GM12872 (cell line): Measurements from ENCODE around the gene RASD2.

ENCODE experiments used
- TF ChIP-seq, protein P1 (sequence below): IDR thresholded peaks from 3 replicates; pipeline ENCODE4 v1.5.1; 2011; ENCODE audit warnings: low read depth, mild to moderate bottlenecking, low read length, moderate library complexity; ENCODE audit not compliant: insufficient read depth

Gene RASD2

DNA sequence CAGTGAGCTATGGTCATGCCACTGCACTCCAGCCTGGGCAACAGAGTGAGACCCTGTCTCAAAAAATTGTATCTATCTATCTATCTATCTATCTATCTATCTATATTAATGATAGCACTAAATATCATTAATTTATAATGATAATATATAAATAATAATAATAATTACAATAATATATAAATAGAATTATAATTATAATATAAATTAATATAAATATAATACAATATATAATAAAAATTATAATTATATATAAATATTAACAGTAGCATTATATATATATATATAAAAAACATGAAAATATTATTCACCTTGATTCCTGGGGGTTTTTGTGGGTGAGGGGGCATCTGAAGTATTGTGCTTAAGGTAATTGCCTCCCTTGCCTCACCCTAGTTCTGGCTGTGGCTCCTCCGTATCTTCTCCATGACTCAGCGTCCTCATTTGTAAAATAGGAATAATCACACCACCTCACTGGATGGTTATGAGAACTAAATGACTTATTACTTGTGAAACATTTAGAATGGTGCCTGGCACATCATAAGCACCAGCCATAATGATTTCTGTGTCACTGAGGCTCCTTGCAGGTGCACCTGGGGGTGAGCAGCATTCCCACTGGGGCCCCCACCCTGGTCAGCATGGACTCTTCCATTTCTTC is 18.8 kb downstream of the RASD2 start:
- TF ChIP-seq, protein P1, sequence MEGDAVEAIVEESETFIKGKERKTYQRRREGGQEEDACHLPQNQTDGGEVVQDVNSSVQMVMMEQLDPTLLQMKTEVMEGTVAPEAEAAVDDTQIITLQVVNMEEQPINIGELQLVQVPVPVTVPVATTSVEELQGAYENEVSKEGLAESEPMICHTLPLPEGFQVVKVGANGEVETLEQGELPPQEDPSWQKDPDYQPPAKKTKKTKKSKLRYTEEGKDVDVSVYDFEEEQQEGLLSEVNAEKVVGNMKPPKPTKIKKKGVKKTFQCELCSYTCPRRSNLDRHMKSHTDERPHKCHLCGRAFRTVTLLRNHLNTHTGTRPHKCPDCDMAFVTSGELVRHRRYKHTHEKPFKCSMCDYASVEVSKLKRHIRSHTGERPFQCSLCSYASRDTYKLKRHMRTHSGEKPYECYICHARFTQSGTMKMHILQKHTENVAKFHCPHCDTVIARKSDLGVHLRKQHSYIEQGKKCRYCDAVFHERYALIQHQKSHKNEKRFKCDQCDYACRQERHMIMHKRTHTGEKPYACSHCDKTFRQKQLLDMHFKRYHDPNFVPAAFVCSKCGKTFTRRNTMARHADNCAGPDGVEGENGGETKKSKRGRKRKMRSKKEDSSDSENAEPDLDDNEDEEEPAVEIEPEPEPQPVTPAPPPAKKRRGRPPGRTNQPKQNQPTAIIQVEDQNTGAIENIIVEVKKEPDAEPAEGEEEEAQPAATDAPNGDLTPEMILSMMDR: no peak

DNA sequence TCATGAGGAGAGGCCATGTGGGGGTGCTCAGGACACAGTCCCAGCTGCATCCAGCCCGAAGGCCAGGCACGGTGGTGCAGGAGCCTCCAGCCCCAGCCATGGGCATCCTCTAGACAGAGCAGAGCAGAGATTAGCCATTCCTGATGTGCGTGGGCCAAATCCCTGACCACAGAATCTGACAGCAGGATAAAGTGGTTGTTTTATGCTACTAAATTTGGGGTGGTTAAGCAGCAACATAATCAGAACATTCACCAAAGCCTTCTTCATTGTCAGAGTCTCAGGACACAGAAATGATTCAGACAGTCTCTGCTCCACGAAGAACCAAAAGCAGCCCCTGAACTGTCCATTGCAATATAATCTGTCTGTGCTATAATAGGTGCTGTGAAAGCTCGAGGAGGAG is 19.7 kb downstream of the RASD2 start:
- TF ChIP-seq, protein P1: no peak

DNA sequence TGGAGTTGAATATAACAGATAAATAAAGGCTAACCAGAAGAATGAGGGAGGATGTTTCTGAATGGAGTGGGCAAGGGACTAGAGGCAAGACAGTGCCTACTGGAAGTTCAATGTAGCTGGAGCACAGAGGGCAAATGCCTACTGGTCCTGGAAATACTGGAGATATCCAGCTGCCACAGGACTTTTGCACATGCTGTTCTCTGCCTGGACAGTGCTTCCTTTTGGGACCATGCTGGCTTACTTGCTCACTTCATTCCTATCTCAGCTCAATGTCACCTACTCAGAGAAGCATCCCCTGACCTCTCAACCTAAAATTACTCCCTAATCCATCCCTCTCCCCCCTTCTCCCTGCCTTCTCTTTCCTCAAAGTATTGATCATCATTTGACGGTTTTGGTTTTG is 20.2 kb downstream of the RASD2 start:
- TF ChIP-seq, protein P1: no peak

- TF ChIP-seq, protein P1: no peak
Observed at GRCh38 chr22:35561796-35562526, 21.3 kb downstream of the RASD2 start.

- TF ChIP-seq, protein P1: no peak
Observed at GRCh38 chr22:35563211-35563610, 22.6 kb downstream of the RASD2 start.

- TF ChIP-seq, protein P1: no peak
Observed at GRCh38 chr22:35564975-35565867, 24.6 kb downstream of the RASD2 start.
